ENCODE measurements around the gene SALL1. TPM values are rescaled to one million over a fixed set of nuclear protein-coding genes. Genes with fewer than 3 reads are reported as not detected.

SALL1 gene
- total RNA-seq, 1 donor from 2014 or later = 0.22 TPM

DNA sequence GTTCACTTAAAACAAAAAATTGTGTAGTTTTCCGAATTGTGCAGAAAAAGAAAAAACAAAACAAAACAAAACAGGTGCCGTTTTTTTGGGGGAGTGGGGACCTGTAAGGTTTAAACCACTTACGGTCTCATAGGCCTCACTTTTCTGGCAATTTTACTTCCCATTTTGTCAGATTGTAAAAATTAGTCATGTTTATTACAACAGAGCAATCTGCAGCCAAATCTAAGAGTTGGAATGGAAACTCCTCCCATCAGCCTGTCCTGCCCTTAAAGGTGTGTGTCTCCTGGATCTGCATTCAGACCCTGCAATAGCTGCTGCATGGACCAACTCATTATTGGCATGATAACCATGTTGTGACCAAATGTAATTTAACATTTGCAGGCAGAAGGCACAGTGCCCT, 8.2 kb upstream of the SALL1 start:
- intact Hi-C loops (cut with DNase I) = no loop called here
- no peak for DNase-seq (ENCODE audit: low spot score)

DNA sequence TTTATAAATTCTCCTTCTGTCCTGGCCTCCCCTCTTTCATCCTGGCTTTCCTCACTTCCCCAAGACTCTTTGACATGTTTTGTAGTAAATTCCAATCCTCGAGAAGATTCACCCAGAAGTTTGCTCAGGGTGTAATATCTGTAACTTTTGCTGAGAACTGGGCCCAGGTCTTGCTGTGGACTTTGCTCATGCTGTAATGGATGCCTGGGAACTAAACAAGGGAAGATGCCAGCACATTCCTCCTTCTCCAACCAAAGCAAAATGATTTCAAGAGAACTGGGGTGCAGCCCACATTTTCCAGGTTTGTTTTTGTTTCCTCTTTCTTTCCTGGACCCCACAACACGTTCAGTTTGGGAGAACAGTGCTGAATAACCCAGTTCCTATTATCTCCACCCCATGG, 6.6 kb upstream of the SALL1 start:
- intact Hi-C loops (cut with DNase I) = no loop called here
- DNase-seq (ENCODE audit: low spot score) = no peak

DNA sequence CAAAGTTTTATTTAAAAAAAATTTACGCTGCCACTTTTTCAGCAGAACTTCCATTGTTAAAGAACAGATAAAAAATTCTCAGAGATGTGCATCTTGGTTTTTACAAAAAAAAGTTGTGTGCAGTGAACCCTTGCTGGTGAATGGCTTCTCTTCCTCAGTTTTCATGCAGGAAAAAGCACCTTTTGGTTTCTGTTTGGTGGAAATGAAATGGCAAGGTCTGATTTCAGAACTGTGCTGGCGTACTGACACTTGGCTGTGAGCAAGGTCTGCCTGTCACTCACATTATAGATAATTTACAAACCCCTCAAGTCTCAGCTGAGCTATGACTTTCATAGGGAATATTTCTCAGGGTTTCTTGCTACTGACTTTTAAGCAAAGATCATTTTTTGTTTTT, 5.7 kb upstream of the SALL1 start:
- intact Hi-C loops (cut with DNase I) = no loop called here
- DNase-seq (ENCODE audit: low spot score) = no peak

DNA sequence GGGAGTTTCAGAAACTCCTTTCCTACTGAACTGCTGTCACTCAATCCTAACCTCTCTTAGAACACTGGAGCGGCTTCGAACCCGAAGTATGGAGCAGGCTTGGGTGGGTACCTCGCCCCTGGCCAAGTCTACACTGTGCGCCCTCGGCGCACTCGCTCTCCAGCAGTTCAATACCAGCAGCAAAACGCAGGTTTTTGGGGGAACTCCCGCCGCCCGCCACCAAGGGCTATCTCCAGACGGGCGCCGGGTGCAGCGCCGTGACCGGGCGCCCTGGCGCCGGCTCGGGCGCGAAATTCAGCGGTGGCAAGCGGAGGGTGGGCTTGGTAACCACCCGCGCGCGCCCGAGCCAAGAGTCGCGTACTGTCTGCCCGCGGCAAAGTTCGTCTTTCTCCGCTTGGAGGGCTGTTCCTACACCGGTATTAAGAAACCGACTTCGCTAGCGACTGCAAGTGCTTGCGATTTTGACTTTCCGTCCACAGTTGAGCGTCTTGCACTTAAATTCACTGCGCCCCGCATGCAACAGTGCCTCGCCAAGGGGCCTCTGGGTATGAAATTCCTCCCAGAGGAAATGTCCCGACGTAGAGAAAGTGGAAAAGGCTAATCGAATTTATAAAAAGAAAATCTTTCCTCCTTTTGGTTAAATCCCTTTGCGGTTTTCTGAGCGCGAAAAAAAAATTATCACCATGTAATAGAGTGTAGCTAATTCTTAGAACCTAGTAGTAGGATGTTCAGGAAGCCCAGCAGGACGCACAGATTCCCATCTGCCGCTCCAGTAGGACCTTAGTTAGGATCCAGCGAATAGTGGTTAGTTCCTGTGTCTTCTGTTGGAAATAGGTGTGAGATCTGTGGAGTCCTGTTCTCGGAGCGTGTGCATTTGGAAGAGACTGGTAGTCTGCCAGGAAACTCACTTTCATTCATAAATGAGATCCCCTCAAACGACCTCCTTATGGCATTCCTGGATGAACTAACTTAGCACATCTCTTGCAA, 5.0 kb upstream of the SALL1 start:
- peak; percentile 35 for DNase-seq (ENCODE audit: low spot score)
- intact Hi-C loops (cut with DNase I) = no loop called here

DNA sequence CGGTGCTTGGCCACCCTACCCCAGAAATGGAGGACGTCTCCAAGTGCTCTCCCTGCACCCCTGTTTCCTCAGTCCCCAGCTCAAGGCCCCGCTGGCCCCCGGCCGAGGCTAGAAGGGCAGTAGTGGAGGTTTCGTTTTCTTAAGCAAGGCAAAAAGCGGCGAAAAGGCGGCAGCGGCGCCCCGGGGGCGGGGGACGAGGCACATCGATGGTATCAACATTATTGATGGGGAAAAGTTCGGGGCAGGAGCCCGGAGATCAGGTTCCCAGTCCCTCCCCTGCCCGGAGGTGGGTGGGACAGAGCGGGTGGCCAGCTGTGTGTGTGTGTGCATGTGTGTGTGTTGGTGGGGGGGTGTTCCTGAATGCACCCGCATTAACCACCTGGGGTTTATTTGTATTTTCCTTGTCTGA, 4.1 kb upstream of the SALL1 start:
- intact Hi-C loops (cut with DNase I) = no loop called here
- DNase-seq (ENCODE audit: low spot score) = peak; percentile 63

DNA sequence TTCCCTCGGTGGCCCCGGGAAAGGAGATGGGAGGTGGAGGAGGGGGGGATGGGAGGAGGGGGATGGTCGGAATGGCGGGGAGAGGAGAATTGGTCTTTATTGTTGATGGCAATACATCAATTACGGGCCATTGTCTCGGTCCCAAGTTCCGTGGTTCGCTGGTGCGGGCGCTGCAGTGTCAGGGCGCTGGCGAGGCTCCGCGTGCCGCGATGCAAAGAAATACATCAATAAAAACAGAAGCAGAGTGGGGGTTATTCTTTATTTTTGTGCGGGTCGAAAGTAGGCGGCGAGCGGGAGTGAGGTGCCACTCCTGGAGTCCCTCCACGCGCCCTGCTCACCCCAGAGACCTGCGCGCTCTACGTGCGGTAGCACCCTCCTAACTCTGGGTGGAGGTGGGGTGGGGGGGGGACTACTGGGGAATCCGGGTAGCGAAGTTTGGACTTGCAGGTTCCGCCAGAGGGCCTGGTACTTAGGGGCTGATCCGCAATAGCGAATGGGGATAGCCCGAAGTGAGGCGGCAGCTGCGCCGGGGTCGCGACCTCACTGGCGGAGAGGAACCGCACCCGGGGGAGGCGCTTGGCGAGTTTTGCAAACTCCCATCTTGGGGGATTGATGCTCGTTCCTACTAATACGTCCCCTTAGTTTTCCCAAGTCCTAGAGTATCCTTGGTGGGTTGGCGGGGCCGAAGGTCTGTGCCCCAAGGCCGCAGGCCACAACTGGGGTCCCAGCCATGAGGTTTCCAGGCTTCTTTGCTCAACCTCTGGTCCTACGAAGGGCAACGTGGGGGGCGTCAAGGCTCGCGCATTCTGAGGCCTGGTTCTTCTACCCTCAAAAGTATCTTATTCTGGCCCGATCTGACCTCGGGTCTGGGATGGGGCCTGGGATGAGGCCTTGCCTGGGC, 3.5 kb upstream of the SALL1 start:
- intact Hi-C loops (cut with DNase I) = no loop called here

GRCh38 chr16:51153577-51154031, 2.5 kb upstream of the SALL1 start:
- peak; percentile 46 for DNase-seq (ENCODE audit: low spot score)
- intact Hi-C loops (cut with DNase I) = no loop called here

More for the DNA sequence above, 3.5 kb upstream of the SALL1 start:
- DNase-seq (ENCODE audit: low spot score) = peak; percentile 26

- intact Hi-C loops (cut with DNase I) = no loop called here
- DNase-seq (ENCODE audit: low spot score) = peak; percentile 41
These were observed 1.9 kb upstream of the SALL1 start for GRCh38 chr16:51152691-51153576.

- intact Hi-C loops (cut with DNase I) = no loop called here
- peak; percentile 58 for DNase-seq (ENCODE audit: low spot score)
These were observed 1.0 kb upstream of the SALL1 start for GRCh38 chr16:51151961-51152663.

GRCh38 chr16:51151435-51151960, 428 bp upstream of the SALL1 start:
- intact Hi-C loops (cut with DNase I) = no loop called here
- DNase-seq (ENCODE audit: low spot score) = peak; percentile 29

DNA sequence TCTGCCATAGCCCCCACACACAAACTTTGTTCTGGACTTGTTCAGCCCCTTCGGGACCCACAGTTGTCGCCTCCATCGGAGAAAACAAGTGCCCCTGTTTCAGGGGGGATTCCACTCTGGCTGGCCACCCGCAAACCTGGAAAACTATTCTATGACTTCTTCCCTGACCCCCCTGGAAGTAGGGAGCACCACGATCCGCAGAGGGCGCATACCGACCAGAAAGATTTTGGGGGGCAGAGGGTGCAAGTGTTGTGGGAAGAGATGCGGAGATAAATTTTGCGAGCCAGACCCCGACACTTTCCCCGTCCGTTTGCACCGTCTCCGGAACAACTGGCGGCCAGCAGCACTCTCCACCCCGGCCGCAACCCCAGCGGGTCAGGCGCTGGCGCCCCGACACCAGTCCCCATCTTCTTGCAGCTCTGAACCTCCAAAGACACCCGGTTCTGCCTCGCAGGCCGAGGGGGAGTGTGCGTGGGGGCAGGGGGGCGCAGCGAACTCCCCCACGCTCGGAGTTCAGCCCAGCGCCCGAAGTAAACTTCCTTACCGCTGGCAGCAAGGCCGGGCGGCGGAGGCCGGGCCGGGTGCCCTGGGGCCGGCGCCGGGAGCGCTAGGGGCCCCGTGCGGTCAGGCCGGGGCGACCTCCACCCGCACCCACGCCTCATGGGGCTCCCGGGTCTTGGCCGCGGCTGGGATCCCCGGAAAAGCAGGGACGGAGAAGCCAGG, 744 bp downstream of the SALL1 start:
- intact Hi-C loops (cut with DNase I) = no loop called here
- peak; percentile 15 for DNase-seq (ENCODE audit: low spot score)

DNA sequence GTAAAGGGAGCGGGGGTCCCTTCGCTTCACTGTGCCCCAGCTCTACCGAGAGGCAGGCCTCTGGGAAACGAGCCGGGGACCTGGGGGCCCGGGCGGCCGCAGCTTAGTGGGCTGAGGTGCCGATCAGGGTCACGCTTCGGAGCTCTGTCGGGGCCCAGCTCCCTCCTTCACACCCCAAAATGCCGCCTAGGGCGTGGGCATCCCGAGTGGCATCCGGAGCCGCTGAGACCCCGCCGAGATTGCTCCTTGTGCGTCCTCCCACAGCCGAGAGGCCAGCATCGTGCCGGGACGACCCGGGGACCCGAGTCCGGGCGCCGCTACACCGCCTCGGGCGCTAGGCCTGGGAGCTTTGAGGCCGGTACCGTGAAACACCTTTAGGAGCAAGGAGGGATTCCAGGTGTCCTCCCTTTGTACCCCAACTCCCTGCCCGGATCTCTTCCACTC, 1.3 kb downstream of the SALL1 start:
- DNase-seq (ENCODE audit: low spot score) = peak; percentile 27
- intact Hi-C loops (cut with DNase I) = no loop called here

DNA sequence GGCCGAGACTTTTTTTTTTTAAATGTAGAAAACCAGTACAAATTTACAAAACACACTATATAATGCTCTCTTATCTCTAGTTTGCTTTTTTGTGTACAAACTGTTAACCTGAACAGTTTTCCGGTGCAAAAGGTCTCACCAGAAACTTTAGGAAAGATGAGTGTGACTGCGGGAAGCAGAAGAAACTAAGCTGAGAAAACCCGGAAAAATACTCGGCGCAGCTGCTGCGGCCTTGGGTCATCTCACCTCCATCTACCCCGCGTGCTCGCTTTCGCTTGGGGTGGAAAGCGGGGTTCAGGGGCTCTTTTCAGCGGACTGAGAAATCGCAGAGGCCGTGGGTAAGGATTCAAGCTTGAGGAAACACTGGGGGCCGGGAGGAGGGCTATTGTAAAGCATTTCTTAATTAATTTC, 1.8 kb downstream of the SALL1 start:
- DNase-seq (ENCODE audit: low spot score) = peak; percentile 19
- intact Hi-C loops (cut with DNase I) = no loop called here

DNA sequence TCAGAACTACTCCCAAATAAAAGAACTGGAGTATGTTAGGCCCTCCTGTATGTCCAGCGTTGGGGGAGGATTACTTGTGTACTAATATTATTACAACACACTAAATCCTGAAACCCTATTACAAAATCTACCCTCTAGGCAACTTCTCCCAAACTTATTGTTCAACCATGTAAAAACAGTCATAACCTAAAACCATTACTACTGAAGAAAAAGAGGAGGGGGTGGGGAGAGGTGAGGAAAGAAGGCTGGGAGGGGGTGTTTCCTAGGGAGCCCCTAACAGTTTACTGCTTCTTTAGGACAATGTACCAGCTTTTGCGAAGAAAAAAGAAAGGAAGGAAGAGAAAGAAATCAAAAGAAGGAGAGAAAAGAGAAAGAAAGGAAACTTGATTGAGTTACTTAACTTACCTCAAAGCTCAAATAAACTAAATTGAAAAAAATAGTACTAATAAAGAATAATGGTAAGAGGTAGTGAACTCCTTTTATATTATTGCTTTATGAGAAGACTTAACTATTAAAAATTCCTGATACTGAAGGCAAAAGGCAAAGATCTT, 2.3 kb downstream of the SALL1 start:
- intact Hi-C loops (cut with DNase I) = no loop called here
- no peak for DNase-seq (ENCODE audit: low spot score)

GRCh38 chr16:51147776-51148677, 3.0 kb downstream of the SALL1 start:
- DNase-seq (ENCODE audit: low spot score) = no peak
- intact Hi-C loops (cut with DNase I) = no loop called here

- intact Hi-C loops (cut with DNase I) = no loop called here
These were observed 4.7 kb downstream of the SALL1 start for GRCh38 chr16:51146256-51146924.

More at GRCh38 chr16:51146256-51146924, 4.7 kb downstream of the SALL1 start:
- no peak for DNase-seq (ENCODE audit: low spot score)

All from cardiac septum (tissue), 1 donor.